Endothelial cell (in vitro differentiated cells): ENCODE results near the gene C6orf163. TPM values are rescaled to one million over a fixed set of nuclear protein-coding genes. Genes with fewer than 3 reads are reported as not detected.

Source experiments
- DNase-seq: peaks from one replicate; pipeline ENCODE4 v3.0.0; 2021; ENCODE audit warnings: low spot score
- H3K27ac Mint-ChIP-seq: one replicate; pipeline ENCODE4 v1.8.0; 2021; ENCODE audit warnings: mixed read lengths, inconsistent platforms; ENCODE audit not compliant: unreplicated experiment
- H3K27me3 Mint-ChIP-seq: one replicate; pipeline ENCODE4 v1.8.0; 2021; ENCODE audit warnings: mild to moderate bottlenecking, moderate library complexity, mixed read lengths, inconsistent platforms; ENCODE audit not compliant: unreplicated experiment
- H3K36me3 Mint-ChIP-seq: one replicate; pipeline ENCODE4 v1.8.0; 2021; ENCODE audit warnings: mild to moderate bottlenecking, low read depth, mixed read lengths, inconsistent platforms; ENCODE audit not compliant: unreplicated experiment
- H3K4me1 Mint-ChIP-seq: one replicate; pipeline ENCODE4 v1.8.0; 2021; ENCODE audit warnings: mild to moderate bottlenecking, mixed read lengths, inconsistent platforms; ENCODE audit not compliant: unreplicated experiment
- H3K4me3 Mint-ChIP-seq: one replicate; pipeline ENCODE4 v1.8.0; 2021; ENCODE audit warnings: mild to moderate bottlenecking, mixed read lengths, inconsistent platforms; ENCODE audit not compliant: unreplicated experiment
- H3K9me3 Mint-ChIP-seq: one replicate; pipeline ENCODE4 v1.8.0; 2021; ENCODE audit warnings: mixed read lengths, inconsistent platforms; ENCODE audit not compliant: unreplicated experiment
- total RNA-seq: library from RNA; stranded (reverse); fragmentation: NEBNext Ultra II Directional; extraction: Animal tissue kit (Norgen Biotek cat#: 25700); gene quantifications from one replicate; pipeline ENCODE4 v1.2.1, GENCODE V29; 2021; ENCODE audit not compliant: unreplicated experiment
- TF ChIP-seq, protein P1 (sequence below): fragments of 200-600 bp; sonication (generic); IDR thresholded peaks from one replicate; pipeline ENCODE4 v1.5.0; 2021; ENCODE audit warnings: antibody characterized with exemption; ENCODE audit not compliant: unreplicated experiment

Gene C6orf163
- total RNA-seq, 1 donor from 2014 or later = 4.0 TPM

DNA sequence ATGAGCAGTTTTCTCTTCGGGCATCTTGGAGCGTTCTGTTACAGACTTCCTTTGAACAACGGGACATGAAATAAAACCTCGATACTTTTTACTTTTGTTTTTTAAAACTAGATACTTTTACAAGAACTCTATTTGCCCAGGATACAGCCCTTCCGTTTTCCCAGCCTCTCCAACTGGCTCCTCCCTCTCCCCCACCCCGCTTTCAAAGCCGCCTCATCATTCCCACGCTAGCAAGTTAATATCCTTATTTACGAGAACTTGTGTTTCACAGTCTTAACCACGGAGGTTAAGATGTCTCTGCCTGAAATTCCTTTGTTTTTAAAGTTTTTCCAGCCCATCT, 62.9 kb downstream of the C6orf163 start:
- peaks cover 4% of the 10 kb centered on the region for H3K27me3 Mint-ChIP-seq
- peak overlapping the region; percentile 96 for H3K27ac Mint-ChIP-seq
- H3K4me3 Mint-ChIP-seq = peak overlapping the region; percentile 94
- no peak for DNase-seq
- peaks cover 4% of the 10 kb centered on the region for H3K4me1 Mint-ChIP-seq
- TF ChIP-seq, protein P1, sequence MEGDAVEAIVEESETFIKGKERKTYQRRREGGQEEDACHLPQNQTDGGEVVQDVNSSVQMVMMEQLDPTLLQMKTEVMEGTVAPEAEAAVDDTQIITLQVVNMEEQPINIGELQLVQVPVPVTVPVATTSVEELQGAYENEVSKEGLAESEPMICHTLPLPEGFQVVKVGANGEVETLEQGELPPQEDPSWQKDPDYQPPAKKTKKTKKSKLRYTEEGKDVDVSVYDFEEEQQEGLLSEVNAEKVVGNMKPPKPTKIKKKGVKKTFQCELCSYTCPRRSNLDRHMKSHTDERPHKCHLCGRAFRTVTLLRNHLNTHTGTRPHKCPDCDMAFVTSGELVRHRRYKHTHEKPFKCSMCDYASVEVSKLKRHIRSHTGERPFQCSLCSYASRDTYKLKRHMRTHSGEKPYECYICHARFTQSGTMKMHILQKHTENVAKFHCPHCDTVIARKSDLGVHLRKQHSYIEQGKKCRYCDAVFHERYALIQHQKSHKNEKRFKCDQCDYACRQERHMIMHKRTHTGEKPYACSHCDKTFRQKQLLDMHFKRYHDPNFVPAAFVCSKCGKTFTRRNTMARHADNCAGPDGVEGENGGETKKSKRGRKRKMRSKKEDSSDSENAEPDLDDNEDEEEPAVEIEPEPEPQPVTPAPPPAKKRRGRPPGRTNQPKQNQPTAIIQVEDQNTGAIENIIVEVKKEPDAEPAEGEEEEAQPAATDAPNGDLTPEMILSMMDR = no peak
- H3K36me3 Mint-ChIP-seq = no peaks in the 10 kb centered on the region
- no peaks in the 10 kb centered on the region for H3K9me3 Mint-ChIP-seq

DNA sequence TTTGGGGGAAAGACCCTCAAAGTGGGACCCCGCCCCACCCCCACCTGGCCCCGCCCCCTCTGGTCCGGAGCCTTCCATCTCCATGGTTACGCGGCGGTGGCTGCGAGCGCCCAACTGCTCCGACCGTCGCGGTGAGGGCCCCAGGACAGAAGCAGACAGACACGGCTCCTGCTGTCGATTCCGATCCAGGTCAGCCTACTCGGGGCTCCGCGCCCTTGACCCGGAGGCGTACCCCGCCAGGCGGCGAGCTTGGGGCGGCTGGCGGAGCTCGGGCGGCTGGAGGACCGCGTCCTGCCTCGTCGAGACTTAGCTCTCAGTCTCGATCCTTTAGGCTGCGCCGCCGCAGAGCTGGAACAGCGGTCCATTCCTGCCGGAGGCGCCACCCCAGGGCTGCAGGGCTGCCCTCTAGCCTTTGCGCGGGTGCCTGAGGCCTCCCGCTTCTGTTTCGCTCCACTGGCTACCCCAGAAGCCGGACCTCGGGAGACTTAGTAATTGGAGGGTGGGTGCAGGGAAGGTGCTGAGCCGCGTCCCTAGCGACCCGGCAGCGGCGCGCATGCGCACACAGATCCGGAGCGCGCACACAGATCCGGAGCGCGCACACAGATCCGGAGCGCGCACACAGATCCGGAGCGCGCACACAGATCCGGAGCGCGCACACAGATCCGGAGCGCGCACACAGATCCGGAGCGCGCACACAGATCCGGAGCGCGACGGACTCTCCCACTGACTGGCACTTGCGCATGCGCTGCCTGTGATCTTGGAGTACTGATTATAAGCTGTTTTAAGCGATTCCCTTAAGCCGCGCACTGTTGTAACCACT, 63.5 kb downstream of the C6orf163 start, which contains the start of gene CFAP206:
TSS of gene CFAP206 (plus strand) at position 72 of the 820 bp plus-strand sequence. CDS start 1,868 bp downstream, outside the sequence.
- DNase-seq = peak; percentile 78
- H3K27me3 Mint-ChIP-seq = peaks cover 4% of the 10 kb centered on the region
- peak within 1 kb of the TSS; percentile 94 for H3K4me3 Mint-ChIP-seq
- H3K36me3 Mint-ChIP-seq = no peaks in the 10 kb centered on the region
- TF ChIP-seq, protein P1 = no peak
- peak within 1 kb of the TSS; percentile 96 for H3K27ac Mint-ChIP-seq
- peaks cover 4% of the 10 kb centered on the region for H3K4me1 Mint-ChIP-seq
- H3K9me3 Mint-ChIP-seq = no peaks in the 10 kb centered on the region

DNA sequence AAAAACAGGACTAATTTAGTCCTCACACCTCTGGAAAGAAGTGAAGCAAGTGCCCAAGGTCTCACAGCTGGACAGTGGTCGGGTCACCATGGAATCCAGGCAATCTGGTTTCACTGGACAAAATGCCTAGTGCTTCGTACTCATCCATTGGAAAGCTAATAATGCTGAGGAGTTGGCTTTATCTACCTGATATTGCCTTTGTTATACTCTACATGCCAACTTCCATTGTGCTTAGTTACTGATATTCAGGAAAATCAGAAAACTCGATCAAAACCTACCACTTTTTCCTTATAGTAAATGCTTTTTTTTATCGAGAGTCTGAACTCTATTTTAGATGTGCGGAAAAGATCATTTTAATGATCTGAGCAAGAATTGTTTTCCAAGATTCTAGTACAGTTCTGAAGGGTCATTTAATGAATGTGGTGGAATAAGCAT, 64.1 kb downstream of the C6orf163 start:
- TF ChIP-seq, protein P1 = no peak
- Mint-ChIP-seq H3K27ac (peak overlapping the region; percentile 95), H3K4me3 (peak overlapping the region; percentile 94), H3K27me3 (peaks cover 4% of the 10 kb centered on the region), H3K4me1 (peaks cover 4% of the 10 kb centered on the region), H3K9me3 (no peaks in the 10 kb centered on the region), H3K36me3 (no peaks in the 10 kb centered on the region)
- DNase-seq = no peak

Other genes with a start within 250 kb of the C6orf163 start
- not detected for gene CGA, start 249.7 kb upstream of the C6orf163 start, total RNA-seq
- 40.9 TPM for gene ZNF292, start 189.2 kb upstream of the C6orf163 start, total RNA-seq
- gene SMIM8, start 22.2 kb upstream of the C6orf163 start, total RNA-seq = 11.6 TPM
- gene GJB7, start 15.5 kb upstream of the C6orf163 start, total RNA-seq = 0.18 TPM
- gene CFAP206, start 63.2 kb downstream of the C6orf163 start, total RNA-seq = 0.54 TPM
- 19.1 TPM for gene SLC35A1, start 128.2 kb downstream of the C6orf163 start, total RNA-seq
- gene RARS2, start 245.2 kb downstream of the C6orf163 start, total RNA-seq = 45.8 TPM
- 22.5 TPM for gene ORC3, start 245.3 kb downstream of the C6orf163 start, total RNA-seq